ENCODE measurements around the gene RFT1. TPM values are rescaled to one million over a fixed set of nuclear protein-coding genes. Genes with fewer than 3 reads are reported as not detected.
"Not testable (repeated sequence)": the region's sequence is repeated elsewhere in the genome, so short reads cannot be mapped to it uniquely, and the experiment has no call there.

The RFT1 gene
- total RNA-seq, 1 experiment from 2014 or later = 7.3 TPM

DNA sequence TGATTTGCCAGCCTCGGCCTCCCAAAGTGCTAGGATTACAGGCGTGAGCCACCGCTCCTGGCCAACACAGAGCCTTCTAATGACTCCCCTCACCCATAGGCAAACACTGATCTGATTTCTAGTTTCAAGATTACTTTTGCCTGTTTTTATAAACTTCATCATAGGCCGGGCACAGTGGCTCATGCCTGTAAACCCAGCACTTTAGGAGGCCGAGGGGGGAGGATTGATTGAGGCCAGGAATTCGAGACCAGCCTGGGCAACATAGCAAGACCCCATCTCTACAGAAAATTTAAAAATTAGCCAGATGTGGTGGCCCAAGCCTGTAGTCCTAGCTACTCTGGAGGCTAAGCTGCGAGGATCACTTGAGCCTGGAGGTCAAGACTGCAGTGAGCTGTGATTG lies 76.0 kb downstream of the RFT1 start:
- in situ Hi-C loops (cut with HindIII; ENCODE audit: low pct_unique_long_range_greater_than_20kb, low sequenced_read_pairs); DNase-seq (ENCODE audit: low read depth): not testable (repeated sequence)

DNA sequence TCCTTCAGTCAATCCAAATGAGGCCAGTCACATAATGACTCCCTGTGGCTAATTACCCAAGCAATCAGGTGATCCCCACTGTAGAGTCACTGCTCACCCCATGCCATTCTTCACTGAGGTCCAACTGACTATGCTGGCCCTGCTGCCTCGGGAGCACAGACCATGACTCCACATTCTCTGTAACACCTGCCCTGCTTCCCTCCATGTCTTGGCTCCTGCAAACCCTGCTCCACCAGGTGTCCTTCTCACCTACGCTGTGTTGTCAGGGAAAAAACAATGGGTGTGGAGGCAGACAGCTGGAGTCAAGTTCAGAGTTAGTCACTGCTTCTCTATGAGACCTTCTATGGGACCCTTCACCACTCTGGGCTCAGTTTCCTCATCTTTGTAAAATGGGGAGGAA lies 78.3 kb downstream of the RFT1 start:
- DNase-seq (ENCODE audit: low read depth) = no peak
- in situ Hi-C loops (cut with HindIII; ENCODE audit: low pct_unique_long_range_greater_than_20kb, low sequenced_read_pairs) = no loop called here

DNA sequence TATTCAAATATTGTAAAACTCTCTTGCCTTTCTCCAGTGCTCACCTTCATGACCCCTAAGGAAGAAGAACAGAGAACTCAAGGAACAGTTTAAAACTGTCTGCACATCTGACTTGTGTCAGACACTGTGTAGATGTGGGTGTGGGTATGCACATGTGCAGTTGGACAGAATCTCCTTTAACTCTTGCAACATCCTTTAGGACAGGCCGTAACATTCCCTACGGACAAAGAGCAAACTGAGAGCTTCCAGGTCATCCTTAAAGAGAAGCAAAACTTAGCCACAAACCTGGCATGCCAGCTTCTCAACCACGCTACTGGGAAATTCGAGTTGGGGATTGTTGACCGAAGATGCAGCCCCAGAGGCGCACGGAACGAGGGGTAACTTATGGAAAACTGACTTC lies 80.2 kb downstream of the RFT1 start:
- in situ Hi-C loops (cut with HindIII; ENCODE audit: low pct_unique_long_range_greater_than_20kb, low sequenced_read_pairs) = no loop called here
- DNase-seq (ENCODE audit: low read depth) = no peak

DNA sequence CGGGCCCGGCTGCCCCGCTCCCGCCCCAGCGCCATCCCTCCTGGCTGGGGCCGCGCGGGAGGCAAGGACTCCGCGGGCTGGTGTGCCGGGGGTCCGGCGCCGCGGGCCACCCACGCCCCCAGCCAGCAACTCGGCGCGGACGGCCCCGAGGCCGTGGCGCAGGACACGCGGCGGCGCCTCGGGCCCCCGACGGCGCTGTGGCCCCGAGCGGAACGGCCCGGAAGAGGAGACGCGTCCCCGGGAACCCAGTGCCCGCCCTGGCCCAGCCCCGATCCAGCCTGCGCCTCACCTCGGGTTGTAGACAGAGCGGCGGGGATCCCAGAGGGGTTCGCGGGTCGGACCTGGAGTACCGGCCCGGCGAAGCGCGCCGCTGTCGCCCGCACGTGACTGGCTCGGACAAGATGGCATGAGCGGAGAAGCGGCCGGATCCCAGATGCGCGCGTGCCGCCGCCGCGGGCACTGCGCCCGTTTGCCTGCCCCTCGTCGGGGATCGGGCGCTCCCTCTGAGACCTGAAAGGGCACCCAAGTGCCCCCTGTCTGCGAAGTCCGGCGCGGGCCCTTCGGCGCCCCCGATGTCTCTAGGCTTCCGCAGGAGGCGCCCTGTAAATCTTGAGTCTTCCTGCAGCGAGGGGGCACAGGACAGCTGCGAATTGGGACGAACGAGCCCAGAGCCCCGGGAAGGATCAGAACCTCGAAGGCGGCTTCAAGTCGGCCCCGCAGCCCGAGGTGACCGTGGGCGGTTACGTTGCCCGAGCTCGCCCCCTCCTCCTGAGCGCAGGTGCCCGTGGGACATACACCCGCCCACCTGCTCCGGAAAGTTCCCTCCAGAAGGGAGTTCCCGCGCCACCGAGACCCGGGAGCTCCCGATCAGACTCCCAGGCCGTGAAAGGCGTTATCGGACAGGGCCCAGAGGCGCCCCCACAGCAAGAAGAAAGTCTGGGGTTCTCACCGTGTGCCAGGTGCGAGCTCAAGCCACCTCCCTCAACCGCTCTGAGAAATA lies 83.8 kb downstream of the RFT1 start:
- in situ Hi-C loops (cut with HindIII; ENCODE audit: low pct_unique_long_range_greater_than_20kb, low sequenced_read_pairs) = no loop called here
- DNase-seq (ENCODE audit: low read depth) = peak; percentile 59

DNA sequence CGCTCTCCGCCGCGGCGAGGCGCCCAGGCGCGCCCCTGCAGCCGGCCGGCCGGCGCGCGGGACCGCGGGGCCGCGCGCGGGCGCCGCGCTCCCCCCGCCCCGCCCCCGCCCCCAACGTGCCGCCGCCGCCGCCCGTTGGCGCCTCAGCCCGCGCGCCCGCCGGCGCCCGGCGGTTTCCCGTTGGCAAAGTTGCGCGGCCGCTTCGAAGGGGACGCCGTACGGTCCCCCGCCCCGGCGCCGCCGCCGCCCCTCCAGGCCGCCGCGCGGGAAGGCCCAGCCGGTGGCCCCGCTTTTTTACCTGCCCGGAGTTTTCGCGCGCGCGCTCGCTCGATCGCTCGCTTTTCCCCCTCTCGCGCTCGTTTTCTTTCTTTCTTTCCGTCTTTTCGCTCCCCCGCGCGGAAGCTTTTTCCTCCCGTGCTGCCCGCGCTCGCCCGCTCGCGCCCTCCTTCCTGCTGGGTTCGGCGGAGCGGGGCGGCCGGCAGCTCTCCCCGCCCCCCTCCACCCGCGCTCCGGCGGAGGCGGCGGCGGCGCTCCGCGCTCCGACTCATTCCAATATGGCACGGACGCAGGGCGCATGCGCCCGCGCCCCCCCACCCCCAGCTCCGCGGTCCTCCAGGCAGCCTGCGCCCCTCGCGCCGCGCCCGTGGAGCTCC lies 84.6 kb downstream of the RFT1 start, which contains the start of gene SFMBT1:
TSS of gene SFMBT1 (minus strand) at position 556 of the 653 bp plus-strand sequence. CDS start 76,945 bp downstream, outside the sequence.
- DNase-seq (ENCODE audit: low read depth) = peak; percentile 61
- in situ Hi-C loops (cut with HindIII; ENCODE audit: low pct_unique_long_range_greater_than_20kb, low sequenced_read_pairs) = no loop called here

DNA sequence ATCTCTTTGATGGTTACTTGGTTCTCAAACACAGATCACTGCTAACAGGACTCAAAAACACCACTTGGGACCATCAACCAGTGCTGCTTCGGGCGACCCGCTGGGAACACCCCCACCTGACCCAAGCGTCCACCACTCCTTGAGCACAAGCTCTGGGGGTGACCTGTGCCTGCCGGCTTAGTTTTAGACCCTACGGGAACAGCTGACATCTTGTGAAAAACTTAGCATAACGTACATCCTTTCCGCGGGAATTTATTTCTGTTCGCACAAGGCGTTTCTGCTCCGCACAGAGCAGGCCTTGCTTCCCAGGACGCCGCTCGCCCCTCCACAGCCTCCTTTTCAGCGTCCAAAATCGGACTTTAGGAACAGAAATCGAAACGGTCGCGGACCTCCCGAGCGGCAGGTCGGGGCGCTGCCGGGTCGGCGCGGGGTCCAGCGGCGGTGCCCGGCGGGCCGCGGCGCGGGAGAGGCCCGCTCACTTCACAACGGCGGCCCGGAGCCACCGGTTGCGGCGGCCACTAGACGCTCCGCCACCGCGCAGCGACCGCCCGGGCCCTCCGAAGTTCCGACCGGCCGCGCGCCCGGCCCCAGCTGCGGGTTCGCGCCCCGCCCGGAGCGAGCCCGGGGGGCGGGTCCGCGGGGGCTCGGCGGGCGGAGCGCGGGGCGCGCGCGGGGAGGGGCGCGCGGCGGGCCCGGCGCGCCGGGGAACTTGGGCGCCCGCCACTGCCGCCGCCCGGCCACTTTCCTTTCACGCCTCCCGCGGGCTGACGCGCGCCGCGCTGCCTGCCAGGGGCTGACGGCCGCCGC lies 85.3 kb downstream of the RFT1 start:
- in situ Hi-C loops (cut with HindIII; ENCODE audit: low pct_unique_long_range_greater_than_20kb, low sequenced_read_pairs) = no loop called here
- peak; percentile 45 for DNase-seq (ENCODE audit: low read depth)

DNA sequence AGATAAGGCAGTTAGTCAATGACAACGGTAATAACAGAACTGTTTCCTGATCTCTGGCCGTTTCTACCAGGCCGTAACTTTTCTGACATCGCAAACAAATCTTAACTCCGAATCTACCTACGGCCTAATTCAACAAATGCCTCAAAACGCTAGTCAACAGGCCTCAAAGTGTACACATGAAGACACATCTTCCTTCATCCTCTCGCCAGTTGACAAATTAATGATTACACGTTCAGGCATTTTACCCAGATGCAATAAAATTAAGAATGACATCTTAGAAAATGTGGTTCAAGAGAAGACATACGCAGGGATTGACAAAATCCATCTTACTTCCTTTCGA lies 85.9 kb downstream of the RFT1 start:
- peak; percentile 34 for DNase-seq (ENCODE audit: low read depth)
- in situ Hi-C loops (cut with HindIII; ENCODE audit: low pct_unique_long_range_greater_than_20kb, low sequenced_read_pairs) = no loop called here

DNA sequence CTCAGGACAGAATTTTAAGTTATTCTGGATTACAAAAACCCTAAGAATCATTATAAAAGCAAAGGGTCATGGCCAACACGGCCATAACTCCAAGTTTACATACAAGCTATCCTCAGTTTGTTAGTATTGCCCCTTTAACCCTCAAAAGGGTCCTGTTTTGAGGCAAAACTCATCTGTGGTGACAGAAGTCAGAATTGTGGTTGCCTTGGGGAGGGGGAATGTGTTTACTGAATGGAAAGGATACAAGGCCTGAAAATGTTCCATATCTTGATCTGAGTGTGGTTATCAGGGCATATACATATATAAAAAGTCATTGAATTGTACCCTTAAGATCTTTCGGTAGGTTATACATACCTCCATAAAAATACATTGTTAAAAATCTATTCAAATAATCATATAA lies 86.5 kb downstream of the RFT1 start:
- no peak for DNase-seq (ENCODE audit: low read depth)
- in situ Hi-C loops (cut with HindIII; ENCODE audit: low pct_unique_long_range_greater_than_20kb, low sequenced_read_pairs) = no loop called here

DNA sequence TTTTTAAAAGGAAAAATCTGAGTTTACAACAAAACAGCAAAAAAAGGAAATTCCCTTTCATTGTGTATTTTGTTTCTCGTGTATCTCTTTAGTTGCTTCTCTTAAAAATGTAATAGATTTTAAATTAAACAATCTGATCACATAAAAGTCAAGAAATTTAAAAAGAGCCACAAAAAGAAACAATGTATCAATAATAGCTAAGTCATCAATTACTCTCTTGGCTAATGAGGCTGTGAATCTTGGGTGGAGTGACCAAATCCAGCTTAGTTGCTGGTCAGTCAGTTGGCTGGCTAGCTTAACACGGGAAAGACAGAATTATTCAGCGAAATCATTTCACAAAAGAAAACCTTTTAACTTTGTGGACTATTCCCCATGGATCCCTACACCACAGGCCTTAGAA lies 87.6 kb downstream of the RFT1 start:
- no peak for DNase-seq (ENCODE audit: low read depth)
- in situ Hi-C loops (cut with HindIII; ENCODE audit: low pct_unique_long_range_greater_than_20kb, low sequenced_read_pairs) = no loop called here

DNA sequence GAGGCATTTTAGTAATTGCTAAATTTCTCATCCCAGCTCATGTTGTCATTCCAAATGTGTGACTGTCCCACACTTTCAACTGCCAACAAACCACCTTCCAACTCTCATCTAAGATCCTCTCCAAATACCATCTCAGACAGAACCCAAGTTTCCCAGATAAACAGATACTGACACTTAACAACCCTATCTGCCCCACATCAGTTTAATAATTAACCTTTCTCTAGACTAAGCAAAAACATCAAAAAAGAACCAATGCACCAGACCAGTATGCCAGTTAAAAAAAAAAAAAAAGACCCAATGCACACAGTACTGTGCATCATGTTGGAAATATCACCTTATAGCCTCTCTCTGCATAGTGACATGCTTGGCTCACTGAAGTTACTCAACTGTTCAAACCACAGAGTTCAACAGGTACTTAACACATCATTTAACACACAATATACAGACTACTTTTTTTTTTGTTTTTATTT lies 89.8 kb downstream of the RFT1 start:
- peak; percentile 95 for DNase-seq (ENCODE audit: low read depth)
- in situ Hi-C loops (cut with HindIII; ENCODE audit: low pct_unique_long_range_greater_than_20kb, low sequenced_read_pairs) = no loop called here

DNA sequence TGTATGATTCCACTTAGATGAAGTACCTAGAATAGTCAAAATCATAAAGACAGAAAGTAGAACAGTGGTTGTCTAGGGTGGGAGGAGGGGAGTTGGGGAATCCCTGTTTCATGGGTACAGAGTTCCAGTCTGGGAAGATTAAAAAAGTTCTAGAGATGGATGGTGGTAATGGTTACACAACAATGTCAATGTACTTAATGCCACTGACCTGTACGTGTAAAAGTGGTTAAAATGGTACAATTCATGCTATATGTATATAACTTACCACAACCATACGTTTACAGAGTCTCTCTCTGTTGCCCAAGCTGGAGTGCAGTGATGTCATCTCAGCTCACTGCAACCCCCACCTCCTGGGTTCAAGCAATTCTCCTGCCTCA lies 90.9 kb downstream of the RFT1 start:
- no peak for DNase-seq (ENCODE audit: low read depth)
- in situ Hi-C loops (cut with HindIII; ENCODE audit: low pct_unique_long_range_greater_than_20kb, low sequenced_read_pairs) = no loop called here

DNA sequence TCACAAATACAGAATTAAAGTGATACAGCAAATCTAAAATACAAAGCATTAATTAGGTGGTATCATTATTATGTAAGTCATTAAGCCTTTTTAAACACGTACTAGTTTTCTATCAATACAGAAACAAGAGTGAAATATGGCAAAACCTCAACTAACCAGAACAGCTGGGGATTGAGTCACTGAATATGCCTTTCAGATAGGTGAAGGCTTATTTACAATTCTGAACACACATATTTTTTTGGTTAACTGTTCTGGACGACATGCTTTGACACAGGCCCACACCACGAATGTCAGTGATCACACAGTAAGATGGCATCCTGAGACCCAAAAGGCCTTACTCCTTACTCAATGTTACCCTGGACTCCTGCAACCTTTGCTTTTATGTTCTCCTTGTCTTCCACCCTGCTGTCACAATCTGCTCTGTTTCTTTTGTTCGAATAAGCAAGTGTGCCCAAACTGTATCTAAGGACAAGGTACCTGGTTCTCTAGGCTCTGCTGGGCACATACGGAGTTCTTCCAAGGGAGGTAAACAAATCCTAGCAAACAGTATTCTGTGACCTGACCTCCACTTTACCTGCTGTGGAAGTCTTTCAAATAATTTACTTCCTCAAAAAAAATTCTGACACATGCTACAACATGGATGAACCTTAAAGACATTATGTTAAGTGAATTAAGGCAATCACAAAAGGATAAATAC lies 91.4 kb downstream of the RFT1 start:
- in situ Hi-C loops (cut with HindIII; ENCODE audit: low pct_unique_long_range_greater_than_20kb, low sequenced_read_pairs) = no loop called here
- DNase-seq (ENCODE audit: low read depth) = no peak

Other genes with a start within 250 kb of the RFT1 start
- 7.5 and 10.4 TPM in 2 replicates for gene STIMATE, start 232.9 kb downstream of the RFT1 start, total RNA-seq (2014; rRNA removed; shearing (Covaris generic); ENCODE audit: low replicate concordance)
- 2.0 and 3.3 TPM in 2 replicates for gene SFMBT1, start 84.4 kb downstream of the RFT1 start, total RNA-seq (2014; rRNA removed; shearing (Covaris generic); ENCODE audit: low replicate concordance)
- 10.8 and 13.0 TPM in 2 replicates for gene PRKCD, start 30.8 kb upstream of the RFT1 start, total RNA-seq (2014; rRNA removed; shearing (Covaris generic); ENCODE audit: low replicate concordance)
- gene TKT, start 125.6 kb upstream of the RFT1 start, total RNA-seq (2014; rRNA removed; shearing (Covaris generic); ENCODE audit: low replicate concordance) = 2,344 and 2,977 TPM in 2 replicates
- gene DCP1A, start 217.1 kb upstream of the RFT1 start, total RNA-seq (2014; rRNA removed; shearing (Covaris generic); ENCODE audit: low replicate concordance) = 4.2 and 8.3 TPM in 2 replicates